ENCODE data around the gene ALG14. TPM values are rescaled to one million over a fixed set of nuclear protein-coding genes. Genes with fewer than 3 reads are reported as not detected.

The ALG14 gene
- total and polyA plus RNA-seq, 11 donors: 0.56 to 4.7 (median 3.2) TPM

- ATAC-seq: no peak
- 77 to 97% (median 93%) methylated on average over 1 of the region's 1 CpG for WGBS, 4 donors
These were observed 38.2 kb downstream of the ALG14 start for GRCh38 chr1:95034506-95034905.

GRCh38 chr1:95033843-95034242 lies 38.9 kb downstream of the ALG14 start:
- Histone ChIP-seq H3K4me3 (no peak overlapping the region), H3K36me3 (no peaks in the 10 kb centered on the region), H3K4me1 (no peaks in the 10 kb centered on the region), H3K27me3 (no peaks in the 10 kb centered on the region), H3K27ac (no peak overlapping the region), H3K9me3 (peaks cover 0 to 7% (median 2%) of the 10 kb centered on the region in 12 donors)
- intact Hi-C loops (cut with DNase I): loop anchor here in 1 of 10 donors (10.0 kb wide), 1 partner anchor 69 kb away; no protein-coding TSS in a partner anchor
- TF ChIP-seq POLR2A (IDR thresholded peaks at IDR 0.05): no peak
- no peak for TF ChIP-seq CTCF (IDR thresholded peaks at IDR 0.05)
- DNase-seq: no peak
- ATAC-seq: no peak

More at GRCh38 chr1:95034506-95034905, 38.2 kb downstream of the ALG14 start:
- TF ChIP-seq POLR2A (IDR thresholded peaks at IDR 0.05) (no peak), CTCF (IDR thresholded peaks at IDR 0.05) (no peak)
- intact Hi-C loops (cut with DNase I): loop anchor here in 1 of 10 donors (10.0 kb wide), 1 partner anchor 70 kb away; no protein-coding TSS in a partner anchor
- no peaks in the 10 kb centered on the region for H3K36me3 ChIP-seq
- H3K27ac ChIP-seq: no peak overlapping the region
- no peaks in the 10 kb centered on the region for H3K27me3 ChIP-seq
- no peak for DNase-seq
- peaks cover 0 to under 1% (median 0%) of the 10 kb centered on the region in 12 donors for H3K9me3 ChIP-seq
- no peaks in the 10 kb centered on the region for H3K4me1 ChIP-seq
- no peak overlapping the region for H3K4me3 ChIP-seq

GRCh38 chr1:95029532-95029931 lies 43.2 kb downstream of the ALG14 start:
- H3K27me3 ChIP-seq: no peaks in the 10 kb centered on the region
- H3K27ac ChIP-seq: no peak overlapping the region
- H3K9me3 ChIP-seq: peaks cover 0 to 17% (median 4%) of the 10 kb centered on the region in 12 donors
- DNase-seq (no peak), ATAC-seq (no peak)
- H3K4me3 ChIP-seq: no peak overlapping the region
- peaks cover 0 to 14% (median 0%) of the 10 kb centered on the region in 9 donors for H3K36me3 ChIP-seq
- intact Hi-C loops (cut with DNase I): no loop called here
- TF ChIP-seq POLR2A (IDR thresholded peaks at IDR 0.05) (no peak), CTCF (IDR thresholded peaks at IDR 0.05) (no peak)
- no peaks in the 10 kb centered on the region for H3K4me1 ChIP-seq

- intact Hi-C loops (cut with DNase I): no loop called here
- H3K4me3 ChIP-seq: no peak overlapping the region
- H3K27me3 ChIP-seq: no peaks in the 10 kb centered on the region
- no peak overlapping the region for H3K27ac ChIP-seq
- peaks cover 0 to 17% (median 4%) of the 10 kb centered on the region in 12 donors for H3K9me3 ChIP-seq
- DNase-seq (no peak), ATAC-seq (no peak)
- peaks cover 0 to 4% (median 0%) of the 10 kb centered on the region in 12 donors for H3K4me1 ChIP-seq
- peaks cover 0 to 14% (median 0%) of the 10 kb centered on the region in 9 donors for H3K36me3 ChIP-seq
- TF ChIP-seq POLR2A (IDR thresholded peaks at IDR 0.05) (no peak), CTCF (IDR thresholded peaks at IDR 0.05) (no peak)
These were observed 43.8 kb downstream of the ALG14 start for GRCh38 chr1:95028954-95029353.
